Left ventricle myocardium inferior (tissue), 1 donor: Measurements from ENCODE around the gene FRMD4A. TPM values are rescaled to one million over a fixed set of nuclear protein-coding genes. Genes with fewer than 3 reads are reported as not detected.
A peak's percentile ranks its signal among the peaks of the same experiment; 100 is the strongest.

ENCODE experiments used
- DNase-seq: peaks from one replicate; pipeline ENCODE4 v3.0.0-alpha.2; 2020
- H3K27ac ChIP-seq: fragments of 200-600 bp; replicated peaks from 2 replicates; pipeline ENCODE4 v1.8.0; 2021
- H3K27me3 ChIP-seq: fragments of 200-600 bp; 2 replicates; pipeline ENCODE4 v1.8.0; 2021; ENCODE audit warnings: low read depth
- H3K36me3 ChIP-seq: fragments of 200-600 bp; 2 replicates; pipeline ENCODE4 v1.8.0; 2021
- H3K4me1 ChIP-seq: fragments of 200-600 bp; 2 replicates; pipeline ENCODE4 v1.8.0; 2021
- H3K4me3 ChIP-seq: fragments of 200-600 bp; 2 replicates; pipeline ENCODE4 v1.8.0; 2021; ENCODE audit warnings: mild to moderate bottlenecking, moderate library complexity
- H3K9me3 ChIP-seq: fragments of 200-600 bp; replicated peaks from 2 replicates; pipeline ENCODE4 v1.8.0; 2021
- CTCF ChIP-seq: fragments of 200-600 bp; IDR thresholded peaks from 2 replicates; pipeline ENCODE4 v1.8.0; 2021; ENCODE audit warnings: antibody characterized with exemption, mild to moderate bottlenecking, borderline replicate concordance
- intact Hi-C: fragments of 100-400 bp; cut with micrococcal nuclease; formaldehyde crosslinking; loops from one replicate; pipeline ENCODE4 v1.11.0; 2022
- total RNA-seq: library from RNA; stranded (reverse); fragmentation: NEBNext Ultra II Directional; extraction: Animal tissue kit (Norgen Biotek cat#: 25700); gene quantifications from one replicate; pipeline ENCODE4 v1.2.1, GENCODE V29; 2021
- donor health status: DM: no; HTN: yes; CAD: no; lungs with severe emphysema.

FRMD4A gene
- total RNA-seq, 1 donor from 2014 or later, result 26.1 TPM

DNA sequence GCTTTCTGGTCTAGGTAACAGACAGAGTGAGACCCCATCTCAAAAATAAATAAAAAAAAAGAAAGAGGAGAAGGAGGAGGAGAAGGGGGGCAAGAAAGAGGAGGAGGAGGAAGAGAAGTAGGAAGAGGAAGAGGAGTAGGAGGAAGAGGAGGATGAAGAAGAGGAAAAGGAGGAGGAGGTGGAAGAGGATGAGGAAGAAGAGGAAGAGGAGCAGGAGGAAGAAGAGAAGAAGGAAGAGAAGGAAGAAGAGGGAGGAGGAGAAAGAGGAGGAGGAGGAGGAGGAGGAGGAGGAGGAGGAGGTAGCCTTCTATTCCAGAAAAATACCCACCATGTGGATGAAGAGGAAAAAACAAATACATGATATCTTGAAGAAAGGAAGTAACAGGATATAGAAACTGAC lies 172.1 kb downstream of the FRMD4A start:
- Histone ChIP-seq H3K36me3 (no peaks in the 10 kb centered on the region), H3K4me3 (no peak overlapping the region), H3K9me3 (peaks cover 17% of the 10 kb centered on the region), H3K27me3 (peaks cover 68% of the 10 kb centered on the region), H3K4me1 (peaks cover 2% of the 10 kb centered on the region), H3K27ac (no peak overlapping the region)
- TF ChIP-seq CTCF, result no peak
- intact Hi-C loops, result no loop called here
- no peak for DNase-seq

DNA sequence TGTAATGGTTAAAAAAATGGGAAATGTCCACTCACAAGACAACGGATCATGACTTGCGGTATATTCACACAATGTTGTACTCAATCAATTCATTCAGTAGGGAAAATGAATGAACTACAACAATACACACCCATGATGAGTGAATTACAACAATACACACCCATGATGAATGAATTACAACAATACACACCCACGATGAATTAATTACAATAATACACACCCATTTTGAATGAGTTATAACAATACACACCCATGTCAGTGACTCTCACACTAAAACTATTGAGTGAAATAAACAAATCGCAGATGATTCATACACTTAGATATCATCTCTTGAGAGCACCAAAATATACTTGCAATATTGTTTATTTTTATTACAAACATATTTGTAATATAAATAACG lies 174.6 kb downstream of the FRMD4A start:
- DNase-seq, result no peak
- Histone ChIP-seq H3K4me3 (no peak overlapping the region), H3K27ac (no peak overlapping the region), H3K9me3 (peaks cover 17% of the 10 kb centered on the region), H3K36me3 (no peaks in the 10 kb centered on the region), H3K4me1 (peaks cover 5% of the 10 kb centered on the region), H3K27me3 (peaks cover 62% of the 10 kb centered on the region)
- TF ChIP-seq CTCF, result no peak
- intact Hi-C loops, result no loop called here

- H3K4me1 ChIP-seq, result peaks cover 5% of the 10 kb centered on the region
- H3K9me3 ChIP-seq, result peaks cover 17% of the 10 kb centered on the region
- TF ChIP-seq CTCF, result no peak
- intact Hi-C loops, result no loop called here
- H3K27me3 ChIP-seq, result peaks cover 76% of the 10 kb centered on the region
- peak overlapping the region; percentile 28 for H3K27ac ChIP-seq
- H3K4me3 ChIP-seq, result peak overlapping the region; percentile 49
- no peaks in the 10 kb centered on the region for H3K36me3 ChIP-seq
- peak; percentile 22 for DNase-seq
Observed at GRCh38 chr10:14153570-14154055, 177.1 kb downstream of the FRMD4A start.

DNA sequence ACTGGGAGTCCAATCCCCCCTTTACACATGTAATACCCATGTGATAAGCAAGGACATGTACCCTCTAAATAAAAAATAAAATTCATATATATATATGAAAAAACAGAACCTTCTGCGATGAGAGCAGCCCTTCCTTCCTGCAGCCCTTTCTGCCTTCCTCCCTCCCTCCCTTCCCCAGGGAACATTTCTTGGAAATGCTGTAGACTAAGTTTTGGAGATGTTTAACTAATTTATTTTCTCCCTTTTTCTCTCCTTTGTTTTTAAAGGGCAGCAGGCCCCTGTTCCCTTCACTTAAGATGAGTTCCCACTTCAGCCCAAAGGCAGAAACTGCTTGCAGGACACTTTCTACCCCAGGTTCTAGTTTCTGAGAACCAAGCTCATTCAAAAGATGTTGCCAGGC lies 179.2 kb downstream of the FRMD4A start:
- Histone ChIP-seq H3K9me3 (peaks cover 17% of the 10 kb centered on the region), H3K27me3 (peaks cover 60% of the 10 kb centered on the region), H3K4me1 (peaks cover 5% of the 10 kb centered on the region), H3K36me3 (no peaks in the 10 kb centered on the region), H3K4me3 (no peak overlapping the region), H3K27ac (no peak overlapping the region)
- intact Hi-C loops, result no loop called here
- no peak for DNase-seq
- TF ChIP-seq CTCF, result no peak

DNA sequence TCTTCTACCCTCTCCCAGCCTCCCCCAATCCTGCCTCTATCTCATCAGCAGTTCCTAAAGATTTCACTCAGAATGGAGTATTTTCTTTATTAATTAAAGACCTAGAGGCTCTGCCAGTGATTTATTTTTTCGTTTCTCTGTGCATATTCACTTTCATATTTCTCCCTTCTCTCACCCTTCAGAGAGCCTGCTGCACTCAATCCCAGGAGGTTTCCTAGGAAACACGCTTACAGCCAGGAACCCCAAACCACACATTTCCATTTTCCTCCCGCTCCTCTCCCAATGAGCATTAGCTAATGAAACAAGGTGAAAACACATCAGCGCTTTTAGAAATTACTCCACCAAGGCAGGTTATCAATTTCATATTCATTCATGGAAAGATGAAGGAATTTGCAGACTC lies 180.2 kb downstream of the FRMD4A start:
- Histone ChIP-seq H3K27ac (no peak overlapping the region), H3K9me3 (peaks cover 7% of the 10 kb centered on the region), H3K4me3 (no peak overlapping the region), H3K4me1 (peaks cover 5% of the 10 kb centered on the region), H3K36me3 (no peaks in the 10 kb centered on the region), H3K27me3 (peaks cover 61% of the 10 kb centered on the region)
- no peak for TF ChIP-seq CTCF
- intact Hi-C loops, result no loop called here
- no peak for DNase-seq
